Measurements from ENCODE around the gene FAM3D.

FAM3D gene

DNA sequence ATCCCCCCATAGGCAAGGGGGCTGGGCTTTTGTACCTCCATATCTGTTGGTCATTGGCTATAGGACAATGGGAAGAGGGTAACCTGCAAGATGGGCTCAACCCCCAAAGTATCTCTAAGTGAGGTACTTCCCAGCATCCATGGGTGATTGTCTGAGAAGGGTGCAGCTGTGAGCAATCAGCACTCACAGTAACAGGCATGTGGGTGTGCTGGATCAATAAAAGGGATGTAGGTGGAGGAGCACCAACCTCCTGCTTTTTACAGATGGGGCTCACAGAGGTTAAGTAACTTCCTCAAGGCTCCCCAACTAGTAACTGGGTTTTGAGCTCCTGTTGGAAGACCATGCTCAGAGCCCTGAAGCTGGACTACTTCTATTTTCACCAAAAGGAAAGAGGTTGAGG is 63.0 kb downstream of the FAM3D start:
- CTCF ChIA-PET: interaction anchor here (1.4 to 1.9 kb wide), 2 partner anchors 19 to 34 kb away, joined by 3 to 11 read pairs; no protein-coding TSS in a partner anchor
- no peak for DNase-seq (ENCODE audit: low read depth, low spot score)
- H3K4me3 ChIP-seq (ENCODE audit: low read depth, low read length): no peak overlapping the region
- POLR2A ChIA-PET: no interaction called here
- no peak for TF ChIP-seq CTCF (IDR thresholded peaks at IDR 0.05; ENCODE audit: insufficient read depth, low read length, missing control alignments)

GRCh38 chr3:58597770-58598310 is 68.7 kb downstream of the FAM3D start:
- no peak overlapping the region for H3K4me3 ChIP-seq (ENCODE audit: low read depth, low read length)
- TF ChIP-seq CTCF (IDR thresholded peaks at IDR 0.05; ENCODE audit: insufficient read depth, low read length, missing control alignments): no peak
- ChIA-PET CTCF (interaction anchor here (1.7 to 2.0 kb wide), 3 partner anchors 13 to 33 kb away, joined by 6 to 9 read pairs (median 8); no protein-coding TSS in a partner anchor), POLR2A (no interaction called here)
- DNase-seq (ENCODE audit: low read depth, low spot score): no peak

DNA sequence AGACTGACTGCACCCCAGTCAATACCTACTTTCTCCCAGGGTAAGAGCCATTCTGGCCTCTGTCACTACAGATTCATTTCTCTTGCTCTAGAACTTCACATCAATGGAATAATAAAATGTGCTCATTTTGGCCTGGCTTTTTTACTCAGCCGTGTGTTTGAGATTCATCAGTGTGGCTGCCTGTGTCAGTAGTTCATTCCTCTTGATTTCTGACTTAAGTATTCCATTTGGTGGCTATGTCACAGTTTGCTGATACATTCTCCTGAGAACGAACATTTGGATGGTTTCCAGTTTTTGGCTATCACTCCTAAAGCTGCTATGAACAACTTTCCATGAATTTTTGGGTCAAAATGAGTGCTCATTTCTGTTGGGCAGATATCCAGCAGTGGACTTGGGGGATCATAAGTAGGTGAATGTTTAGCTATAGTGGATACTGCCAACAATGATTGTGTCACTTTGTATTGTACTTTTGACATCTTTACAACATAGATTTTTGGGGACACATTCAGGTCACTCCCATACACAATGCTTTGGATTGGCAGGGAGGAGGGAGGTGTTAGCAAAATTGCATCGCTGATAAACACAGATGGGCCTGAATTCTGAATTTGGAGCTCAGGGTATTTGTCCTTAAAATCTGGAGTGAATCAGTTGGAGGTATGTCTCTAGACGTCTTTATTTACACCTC is 69.6 kb downstream of the FAM3D start:
- no peak for TF ChIP-seq CTCF (IDR thresholded peaks at IDR 0.05; ENCODE audit: insufficient read depth, low read length, missing control alignments)
- H3K4me3 ChIP-seq (ENCODE audit: low read depth, low read length): no peak overlapping the region
- DNase-seq (ENCODE audit: low read depth, low spot score): no peak
- POLR2A ChIA-PET: no interaction called here
- CTCF ChIA-PET: interaction anchor here (1.1 to 2.0 kb wide), 4 partner anchors 12 to 33 kb away, joined by 3 to 9 read pairs (median 7); partner anchors contain the start of gene FAM107A

- no peak for DNase-seq (ENCODE audit: low read depth, low spot score)
- TF ChIP-seq CTCF (IDR thresholded peaks at IDR 0.05; ENCODE audit: insufficient read depth, low read length, missing control alignments): no peak
- H3K4me3 ChIP-seq (ENCODE audit: low read depth, low read length): no peak overlapping the region
- POLR2A ChIA-PET: no interaction called here
- CTCF ChIA-PET: interaction anchor here (1.7 kb wide), 1 partner anchor 25 kb away, joined by 7 read pairs; no protein-coding TSS in a partner anchor
Measured at GRCh38 chr3:58594117-58594516, 72.5 kb downstream of the FAM3D start.

- POLR2A ChIA-PET: no interaction called here
- H3K4me3 ChIP-seq (ENCODE audit: low read depth, low read length): no peak overlapping the region
- TF ChIP-seq CTCF (IDR thresholded peaks at IDR 0.05; ENCODE audit: insufficient read depth, low read length, missing control alignments): no peak
- DNase-seq (ENCODE audit: low read depth, low spot score): no peak
- CTCF ChIA-PET: interaction anchor here (1.5 to 1.6 kb wide), 2 partner anchors 22 to 38 kb away, joined by 5 to 7 read pairs; no protein-coding TSS in a partner anchor
Measured at GRCh38 chr3:58591517-58592510, 74.8 kb downstream of the FAM3D start.
